ENCODE measurements around the gene EPB41L4A.

DNA sequence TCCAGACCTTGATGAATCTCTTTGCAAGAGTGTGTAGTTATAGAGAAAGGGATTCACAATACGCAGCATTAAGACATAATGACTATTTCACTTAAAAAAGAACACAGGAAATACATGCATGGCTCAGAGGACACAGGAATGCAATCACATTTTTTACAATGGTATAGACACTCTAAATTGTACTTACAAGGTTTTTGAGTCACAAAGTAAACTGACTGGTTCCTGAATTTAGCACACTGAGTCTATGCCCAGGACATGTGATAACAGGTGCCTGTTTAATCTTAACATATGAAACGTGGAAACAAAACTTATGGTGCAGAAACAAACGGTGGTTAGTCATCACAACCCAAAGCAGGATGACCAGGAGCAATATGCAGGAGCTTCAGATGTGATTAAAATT, 6.7 kb downstream of the EPB41L4A start:
- TF ChIP-seq ZFP41 (tag by site-specific recombination; IDR thresholded peaks at IDR 0.05; ENCODE audit: borderline replicate concordance) (no peak), ZNF23 (tag by site-specific recombination; IDR thresholded peaks at IDR 0.05; ENCODE audit: borderline replicate concordance) (no peak), ZNF335 (tag by site-specific recombination; conservative IDR thresholded peaks at IDR 0.05) (no peak), MEIS1 (CRISPR knock-in tag; IDR thresholded peaks at IDR 0.05; ENCODE audit: borderline replicate concordance) (no peak), ZNF558 (tag by site-specific recombination; IDR thresholded peaks at IDR 0.05) (no peak), ZFP37 (tag by site-specific recombination; IDR thresholded peaks at IDR 0.05) (no peak), ZNF658 (tag by site-specific recombination; IDR thresholded peaks at IDR 0.05) (no peak), KLF16 (tag by site-specific recombination; IDR thresholded peaks at IDR 0.05) (no peak), ZNF2 (tag by site-specific recombination; IDR thresholded peaks at IDR 0.05) (no peak)
- TF ChIP-seq, protein P1, sequence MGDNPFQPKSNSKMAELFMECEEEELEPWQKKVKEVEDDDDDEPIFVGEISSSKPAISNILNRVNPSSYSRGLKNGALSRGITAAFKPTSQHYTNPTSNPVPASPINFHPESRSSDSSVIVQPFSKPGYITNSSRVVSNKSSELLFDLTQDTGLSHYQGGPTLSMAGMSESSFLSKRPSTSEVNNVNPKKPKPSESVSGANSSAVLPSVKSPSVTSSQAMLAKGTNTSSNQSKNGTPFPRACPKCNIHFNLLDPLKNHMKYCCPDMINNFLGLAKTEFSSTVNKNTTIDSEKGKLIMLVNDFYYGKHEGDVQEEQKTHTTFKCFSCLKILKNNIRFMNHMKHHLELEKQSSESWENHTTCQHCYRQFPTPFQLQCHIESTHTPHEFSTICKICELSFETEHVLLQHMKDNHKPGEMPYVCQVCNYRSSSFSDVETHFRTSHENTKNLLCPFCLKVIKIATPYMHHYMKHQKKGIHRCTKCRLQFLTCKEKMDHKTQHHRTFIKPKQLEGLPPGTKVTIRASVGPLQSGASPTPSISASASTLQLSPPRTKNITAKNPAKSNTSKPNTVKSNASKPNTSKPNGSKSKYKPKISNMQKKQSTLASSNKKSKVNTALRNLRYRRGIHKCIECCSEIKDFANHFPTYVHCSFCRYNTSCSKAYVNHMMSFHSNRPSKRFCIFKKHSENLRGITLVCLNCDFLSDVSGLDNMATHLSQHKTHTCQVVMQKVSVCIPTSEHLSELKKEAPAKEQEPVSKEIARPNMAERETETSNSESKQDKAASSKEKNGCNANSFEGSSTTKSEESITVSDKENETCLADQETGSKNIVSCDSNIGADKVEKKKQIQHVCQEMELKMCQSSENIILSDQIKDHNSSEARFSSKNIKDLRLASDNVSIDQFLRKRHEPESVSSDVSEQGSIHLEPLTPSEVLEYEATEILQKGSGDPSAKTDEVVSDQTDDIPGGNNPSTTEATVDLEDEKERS (tag by site-specific recombination; IDR thresholded peaks at IDR 0.05): no peak
- TF ChIP-seq, protein P2, sequence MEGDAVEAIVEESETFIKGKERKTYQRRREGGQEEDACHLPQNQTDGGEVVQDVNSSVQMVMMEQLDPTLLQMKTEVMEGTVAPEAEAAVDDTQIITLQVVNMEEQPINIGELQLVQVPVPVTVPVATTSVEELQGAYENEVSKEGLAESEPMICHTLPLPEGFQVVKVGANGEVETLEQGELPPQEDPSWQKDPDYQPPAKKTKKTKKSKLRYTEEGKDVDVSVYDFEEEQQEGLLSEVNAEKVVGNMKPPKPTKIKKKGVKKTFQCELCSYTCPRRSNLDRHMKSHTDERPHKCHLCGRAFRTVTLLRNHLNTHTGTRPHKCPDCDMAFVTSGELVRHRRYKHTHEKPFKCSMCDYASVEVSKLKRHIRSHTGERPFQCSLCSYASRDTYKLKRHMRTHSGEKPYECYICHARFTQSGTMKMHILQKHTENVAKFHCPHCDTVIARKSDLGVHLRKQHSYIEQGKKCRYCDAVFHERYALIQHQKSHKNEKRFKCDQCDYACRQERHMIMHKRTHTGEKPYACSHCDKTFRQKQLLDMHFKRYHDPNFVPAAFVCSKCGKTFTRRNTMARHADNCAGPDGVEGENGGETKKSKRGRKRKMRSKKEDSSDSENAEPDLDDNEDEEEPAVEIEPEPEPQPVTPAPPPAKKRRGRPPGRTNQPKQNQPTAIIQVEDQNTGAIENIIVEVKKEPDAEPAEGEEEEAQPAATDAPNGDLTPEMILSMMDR (tag by site-specific recombination; IDR thresholded peaks at IDR 0.05): no peak

Measured in HEK293 (cell line).